Activated CD4-positive, alpha-beta T cell treated with anti-CD3 and anti-CD28 coated beads for 4 hours (primary cell): ENCODE measurements around the gene TAAR1.
"Not testable (repeated sequence)": the region's sequence is repeated elsewhere in the genome, so short reads cannot be mapped to it uniquely, and the experiment has no call there.

Experiments used
- DNase-seq, 2 donors: peaks; one replicate each; pipeline ENCODE4 v3.0.0-alpha.2; 2020

The TAAR1 gene, protein sequence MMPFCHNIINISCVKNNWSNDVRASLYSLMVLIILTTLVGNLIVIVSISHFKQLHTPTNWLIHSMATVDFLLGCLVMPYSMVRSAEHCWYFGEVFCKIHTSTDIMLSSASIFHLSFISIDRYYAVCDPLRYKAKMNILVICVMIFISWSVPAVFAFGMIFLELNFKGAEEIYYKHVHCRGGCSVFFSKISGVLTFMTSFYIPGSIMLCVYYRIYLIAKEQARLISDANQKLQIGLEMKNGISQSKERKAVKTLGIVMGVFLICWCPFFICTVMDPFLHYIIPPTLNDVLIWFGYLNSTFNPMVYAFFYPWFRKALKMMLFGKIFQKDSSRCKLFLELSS

DNA sequence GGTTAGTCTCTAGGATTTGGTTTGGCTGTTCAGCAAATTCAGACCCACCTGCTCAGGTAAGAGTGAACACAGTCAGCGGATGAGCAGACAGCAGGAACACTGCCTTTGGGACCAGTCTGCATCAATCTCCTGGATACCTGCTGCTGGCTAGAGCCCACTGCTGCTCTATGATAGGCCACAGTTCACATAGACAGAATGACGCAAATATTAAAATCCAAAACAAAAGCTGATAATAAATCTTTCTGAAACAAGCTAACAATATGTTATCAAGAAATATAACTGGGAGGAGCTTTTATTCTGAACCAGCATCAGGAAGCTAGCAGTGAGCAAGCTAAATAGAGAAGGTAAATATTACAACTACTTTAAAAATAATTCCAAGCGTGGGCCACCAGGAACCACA lies at the start of gene TAAR1:
Gene TAAR1, minus strand, starts transcription at position 101 of the 400 bp plus-strand sequence. CDS start 13,179 bp downstream, outside the sequence.
- no peak for DNase-seq

DNA sequence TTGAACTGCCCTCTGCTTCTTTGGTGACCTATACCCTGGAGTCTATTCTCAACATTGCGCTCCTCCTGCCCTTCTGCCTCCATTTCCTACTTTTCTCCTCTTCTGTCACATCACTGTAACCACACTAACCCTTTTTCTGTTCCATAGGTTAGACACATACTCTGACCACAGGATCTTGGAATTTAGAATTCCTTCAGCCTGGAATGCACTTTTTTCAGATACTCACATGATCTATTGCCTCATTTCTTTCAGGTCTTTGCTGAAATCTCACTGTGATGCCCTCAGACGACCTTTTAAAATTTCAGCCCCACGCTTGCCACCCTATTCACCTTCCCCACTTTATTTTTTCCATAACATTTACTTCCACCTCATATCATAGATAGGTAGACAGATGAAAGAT lies 49.8 kb upstream of the TAAR1 start:
- DNase-seq = no peak

DNA sequence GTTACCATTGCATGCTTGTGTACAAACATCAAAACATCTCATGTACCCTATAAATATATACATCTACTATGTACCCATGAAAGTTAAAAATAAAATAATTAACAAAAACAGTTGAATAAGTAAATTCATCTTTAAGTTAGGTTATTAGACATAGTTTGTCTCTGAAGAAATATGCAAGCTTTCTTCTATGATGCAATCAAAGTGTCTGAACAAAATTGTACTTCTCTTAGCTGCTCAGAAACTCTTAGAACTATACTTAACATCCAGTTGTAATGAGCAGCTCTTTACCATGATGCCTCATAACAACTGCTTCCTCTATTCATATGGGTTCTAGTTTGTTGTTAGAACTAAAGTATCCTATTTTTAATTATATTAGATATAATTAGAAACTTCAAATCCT lies 49.0 kb upstream of the TAAR1 start:
- no peak for DNase-seq

DNA sequence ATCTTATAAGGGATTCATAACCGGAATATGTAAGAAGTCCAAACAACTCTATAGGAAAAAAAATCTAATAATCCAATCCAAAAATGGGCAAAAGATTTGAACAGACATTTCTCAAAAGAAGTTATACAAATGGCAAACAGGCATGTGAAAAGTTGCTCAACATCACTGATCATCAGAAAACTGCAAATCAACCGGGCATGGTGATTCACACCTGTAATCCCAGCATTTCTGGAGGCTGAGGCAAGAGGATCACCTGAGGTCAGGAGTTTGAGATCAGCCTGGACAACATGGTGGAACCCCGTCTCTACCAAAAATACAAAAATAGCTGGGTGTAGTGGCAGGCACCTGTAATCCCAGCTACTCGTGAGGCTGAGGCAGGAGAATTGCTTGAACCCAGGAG lies 47.8 kb upstream of the TAAR1 start:
- not testable (repeated sequence) for DNase-seq

DNA sequence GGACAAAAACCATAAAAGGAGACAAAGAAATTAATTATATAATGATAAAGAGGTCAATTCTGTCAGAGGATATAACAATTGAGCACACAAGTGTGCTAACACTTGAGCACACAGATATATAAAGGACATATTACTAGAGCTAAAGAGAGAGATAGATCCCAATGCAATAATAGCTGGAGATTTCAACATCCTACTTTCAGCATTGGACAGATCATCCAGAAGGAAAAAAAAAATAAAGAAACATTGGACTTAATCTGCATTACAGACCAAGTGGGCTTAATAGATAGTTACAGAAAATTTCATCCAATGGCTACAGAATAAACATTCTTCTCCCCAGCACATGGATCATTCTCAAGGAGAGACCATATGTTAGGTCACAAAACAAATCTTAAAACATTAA lies 45.0 kb upstream of the TAAR1 start:
- DNase-seq = no peak

DNA sequence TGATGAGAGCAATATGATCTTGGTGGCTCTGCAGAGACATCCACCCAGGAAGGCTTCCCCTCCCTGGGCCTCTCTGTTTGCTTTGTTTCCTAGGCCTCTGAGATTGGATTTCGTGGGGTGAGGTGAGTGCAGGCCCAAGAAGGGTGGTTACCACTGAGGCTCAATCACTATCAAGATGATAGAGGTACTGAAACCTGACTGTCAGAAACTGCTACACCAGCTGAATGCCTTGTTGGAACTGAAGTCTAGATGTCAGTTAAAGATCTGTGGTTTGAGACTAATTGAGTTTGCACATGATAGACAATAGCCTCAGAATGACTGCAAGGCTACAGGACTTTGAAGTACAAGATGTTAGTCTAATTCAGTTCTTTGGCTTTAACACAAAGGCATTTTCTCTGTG lies 39.6 kb upstream of the TAAR1 start:
- DNase-seq = no peak

DNA sequence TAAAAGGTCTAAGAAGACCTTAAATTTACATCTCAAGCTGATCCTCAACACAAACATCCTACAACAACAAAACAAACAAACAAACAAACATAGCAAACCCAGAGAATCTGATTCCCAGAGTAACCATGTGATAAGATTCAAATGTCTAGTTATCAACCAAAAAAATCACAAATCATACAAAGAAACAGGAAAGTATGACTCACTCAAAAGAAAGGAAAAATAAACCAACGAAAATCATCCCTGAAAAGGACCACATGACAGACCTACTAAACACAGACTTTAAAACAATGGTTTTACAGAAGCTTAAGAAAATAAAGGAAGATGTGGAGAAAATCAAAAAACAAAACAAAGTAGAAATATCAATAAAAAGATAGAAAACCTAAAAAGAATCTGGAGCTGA lies 36.8 kb upstream of the TAAR1 start:
- DNase-seq = no peak

DNA sequence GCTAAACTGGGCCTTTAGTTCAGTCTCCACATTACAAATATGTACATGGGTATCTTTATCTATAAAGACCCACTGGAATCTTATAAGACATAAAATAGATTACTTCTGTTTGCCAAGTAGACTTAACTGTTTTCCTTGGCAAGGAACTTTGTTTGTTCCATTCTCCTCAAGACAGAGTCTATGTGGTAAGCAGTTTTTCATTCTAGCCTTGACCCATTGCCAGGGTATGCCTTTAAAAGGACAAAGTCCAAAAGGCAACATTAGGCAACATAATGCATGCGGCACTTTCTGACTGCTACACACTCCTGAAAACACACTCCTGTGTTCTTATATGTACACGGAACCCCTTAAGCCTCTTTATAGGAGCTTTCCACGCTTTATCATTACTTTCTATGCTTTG lies 34.5 kb upstream of the TAAR1 start:
- DNase-seq = no peak

DNA sequence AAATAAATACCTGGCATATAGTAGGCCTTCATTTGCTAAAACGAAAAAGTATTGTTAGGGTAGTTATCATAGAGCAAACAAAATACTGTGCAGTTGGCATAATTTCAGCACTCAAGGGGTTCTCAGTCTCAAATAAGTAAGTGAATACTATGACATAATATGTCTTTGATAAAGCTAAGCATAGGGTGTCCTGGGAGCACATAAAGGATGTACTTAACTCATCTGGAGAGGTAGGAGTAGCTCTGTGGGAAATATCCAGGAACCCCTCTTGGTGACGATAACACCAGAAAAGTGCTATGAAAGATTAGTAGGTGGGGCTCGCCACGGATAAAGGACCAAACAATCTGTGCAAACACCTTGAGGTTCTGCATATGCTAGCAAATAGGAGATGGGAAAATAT lies 31.7 kb upstream of the TAAR1 start:
- DNase-seq = no peak

DNA sequence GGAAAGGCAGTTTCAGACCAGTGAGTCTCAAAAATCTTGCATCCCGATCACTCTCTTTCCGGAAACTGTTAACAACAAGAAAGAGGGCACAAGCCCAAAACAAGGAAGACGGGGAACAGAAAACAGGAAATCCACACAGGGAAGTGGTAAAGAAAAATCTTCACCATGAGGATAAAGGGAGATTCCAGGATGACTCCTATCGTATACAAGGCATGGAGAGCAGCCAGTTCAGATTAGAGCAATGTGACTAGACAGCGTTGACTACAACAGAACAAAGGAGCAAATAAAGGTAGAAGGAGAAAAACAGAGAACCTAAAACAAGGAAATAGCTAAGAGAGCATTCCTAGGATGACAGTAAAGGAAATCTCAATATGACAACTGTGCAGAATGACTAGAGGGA lies 28.3 kb upstream of the TAAR1 start:
- DNase-seq = no peak

DNA sequence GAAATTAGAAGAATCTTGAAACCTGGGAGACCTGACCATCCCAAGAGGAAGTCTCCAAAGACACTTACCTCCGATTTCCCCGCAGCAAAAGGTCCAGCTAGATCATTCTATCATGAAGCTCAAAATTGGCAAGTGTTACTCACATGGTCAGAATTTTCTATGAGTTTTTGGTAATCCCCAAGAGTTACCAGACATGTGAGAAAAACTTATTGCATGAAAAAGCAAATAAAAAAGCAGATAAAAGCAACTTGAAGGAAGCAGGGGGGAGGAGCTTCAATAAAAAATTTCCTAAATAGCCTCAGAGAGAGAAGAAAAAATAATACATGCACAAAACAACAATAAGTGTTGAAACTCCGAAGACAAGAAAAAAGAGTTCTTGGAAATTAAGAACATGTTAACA lies 27.5 kb upstream of the TAAR1 start:
- no peak for DNase-seq

DNA sequence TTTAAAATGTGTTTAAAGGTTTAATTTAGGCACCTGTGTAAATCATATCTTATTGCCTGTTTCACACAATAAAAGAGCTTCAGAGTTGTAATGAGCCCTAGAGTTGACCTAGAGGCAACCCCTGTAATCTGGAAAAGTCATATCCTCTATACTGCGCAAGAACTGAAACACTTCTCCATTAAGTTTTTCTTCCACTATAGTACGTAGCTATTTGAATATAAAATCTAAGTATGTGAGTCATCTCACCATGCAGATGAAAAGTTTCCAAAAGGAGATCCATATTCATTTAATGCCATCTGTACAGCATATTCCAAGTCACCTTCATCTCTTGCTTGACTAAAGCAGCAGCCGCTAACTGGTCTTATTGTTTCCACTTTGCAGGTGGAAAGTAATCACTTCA lies 26.0 kb upstream of the TAAR1 start:
- DNase-seq = no peak

DNA sequence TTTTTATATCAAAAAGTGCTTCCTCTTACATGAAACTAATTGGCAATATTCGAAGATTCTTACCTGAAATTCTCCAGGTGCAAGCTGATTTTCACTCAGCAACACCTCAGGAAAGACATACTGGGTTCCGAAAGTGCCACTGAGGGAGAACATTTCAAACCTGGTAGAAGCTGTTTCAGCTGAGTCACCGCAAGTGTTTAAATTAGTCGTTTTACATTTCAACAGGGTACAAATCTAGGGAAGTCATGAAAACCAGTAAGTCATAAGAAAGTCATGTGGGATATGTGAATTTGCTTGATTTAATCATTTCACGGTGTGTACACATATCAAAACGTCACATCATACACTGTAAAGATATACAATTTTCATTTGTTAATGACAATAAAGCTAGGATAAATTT lies 25.3 kb upstream of the TAAR1 start:
- DNase-seq = no peak

DNA sequence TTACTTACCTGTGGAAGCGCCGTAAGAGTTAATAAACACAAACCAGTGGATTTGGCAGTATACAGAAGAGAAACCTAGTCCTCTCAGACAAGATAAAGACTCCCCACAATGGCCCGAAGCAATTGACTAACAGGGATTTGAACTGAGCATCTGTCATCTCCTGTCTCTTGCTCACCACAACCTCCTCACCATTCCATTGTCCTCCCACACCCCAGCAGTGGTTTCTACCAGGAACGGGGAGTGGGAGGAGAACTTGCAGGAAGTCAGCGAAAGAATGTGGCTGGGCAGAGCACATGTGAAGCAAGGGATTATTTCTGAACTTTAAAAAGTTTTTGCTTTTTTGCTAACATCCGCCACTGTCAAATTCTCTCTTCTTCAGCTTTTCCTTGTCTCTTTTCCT lies 24.6 kb upstream of the TAAR1 start:
- no peak for DNase-seq

DNA sequence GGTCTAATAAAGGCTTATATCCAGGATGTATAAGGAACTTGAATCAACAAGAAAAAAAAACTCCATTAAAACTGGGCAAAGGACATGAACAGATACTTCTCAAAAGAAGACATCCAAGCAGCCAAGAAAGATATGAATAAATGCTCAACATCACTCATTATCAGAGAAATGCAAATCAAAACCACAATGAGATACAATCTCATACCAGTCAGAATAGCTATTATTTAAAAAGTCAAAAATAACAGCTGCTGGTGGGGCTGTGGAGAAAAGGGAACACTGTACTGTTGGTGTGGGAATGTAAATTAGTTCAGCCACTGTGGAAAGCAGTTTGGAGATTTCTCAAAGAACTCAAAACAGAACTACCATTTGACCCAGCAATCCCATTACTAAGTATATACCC lies 20.1 kb upstream of the TAAR1 start:
- not testable (repeated sequence) for DNase-seq

DNA sequence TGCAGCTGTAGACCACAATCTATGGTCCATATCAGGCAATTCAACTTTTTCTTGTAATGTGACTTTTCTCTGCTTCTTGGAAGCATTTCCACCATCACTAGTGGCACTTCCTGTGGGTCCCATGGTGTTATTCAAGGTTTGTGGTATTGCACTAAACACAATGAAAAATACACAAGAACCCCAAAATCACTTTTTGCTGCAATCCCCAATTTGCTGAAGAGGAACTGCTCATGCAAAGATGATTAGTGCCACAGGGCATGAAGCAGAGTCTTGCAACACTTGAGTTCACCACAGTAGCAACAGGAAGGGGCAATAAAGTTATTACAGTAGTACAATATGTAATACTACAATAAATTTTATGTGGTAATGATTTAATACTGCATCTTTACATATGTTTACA lies 16.8 kb upstream of the TAAR1 start:
- no peak for DNase-seq

DNA sequence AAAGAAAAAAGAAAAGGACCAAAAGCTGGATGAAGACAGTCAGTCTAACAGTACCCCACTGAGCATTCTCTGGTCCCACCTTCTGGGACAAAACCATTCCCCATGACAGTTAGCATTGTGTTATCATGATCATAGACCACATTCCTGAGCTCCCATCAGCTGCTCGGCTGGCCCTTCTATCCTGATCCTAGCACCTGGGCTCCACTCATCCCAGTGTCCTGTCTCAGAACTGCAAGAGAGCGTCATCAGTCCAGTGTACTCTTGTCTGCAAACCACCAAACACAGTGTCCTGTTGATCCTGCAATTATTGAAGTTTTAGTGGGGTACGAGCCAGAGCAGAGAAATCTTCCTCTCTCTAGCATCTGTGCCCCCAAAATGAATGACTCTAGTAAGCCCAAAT lies 16.0 kb upstream of the TAAR1 start:
- DNase-seq = no peak

DNA sequence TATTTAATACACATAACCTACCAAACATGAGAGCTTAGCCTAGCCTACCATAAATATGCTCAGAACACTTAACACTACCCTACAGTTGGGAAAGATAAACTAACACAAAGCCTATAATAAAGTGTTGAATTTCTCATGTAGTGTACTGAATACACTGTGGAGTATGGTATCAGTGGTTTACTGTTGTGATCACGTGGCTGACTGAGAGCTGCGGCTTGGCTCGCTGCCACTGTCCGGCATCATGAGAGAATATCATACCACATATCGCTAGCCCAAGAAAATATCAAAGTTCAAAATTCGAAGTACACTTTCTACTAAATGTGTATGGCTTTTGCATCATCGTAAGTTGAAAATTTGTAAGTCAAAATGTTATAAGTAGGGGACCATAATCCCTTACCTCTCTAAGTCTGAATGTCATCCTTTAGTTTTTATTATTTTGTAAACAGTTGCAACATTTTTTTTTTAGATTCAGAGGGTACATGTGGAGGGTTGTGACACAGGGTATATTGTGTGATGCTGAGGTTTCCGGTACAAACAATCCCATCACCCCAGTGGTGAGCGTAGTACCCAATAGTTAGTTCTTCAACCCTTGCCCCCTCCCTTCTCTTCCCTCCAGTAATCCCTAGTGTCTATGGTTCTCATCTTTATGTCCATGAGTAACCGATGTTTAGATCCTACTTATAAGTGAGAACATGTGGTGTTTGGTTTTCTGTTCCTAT lies 14.6 kb upstream of the TAAR1 start:
- DNase-seq = no peak

DNA sequence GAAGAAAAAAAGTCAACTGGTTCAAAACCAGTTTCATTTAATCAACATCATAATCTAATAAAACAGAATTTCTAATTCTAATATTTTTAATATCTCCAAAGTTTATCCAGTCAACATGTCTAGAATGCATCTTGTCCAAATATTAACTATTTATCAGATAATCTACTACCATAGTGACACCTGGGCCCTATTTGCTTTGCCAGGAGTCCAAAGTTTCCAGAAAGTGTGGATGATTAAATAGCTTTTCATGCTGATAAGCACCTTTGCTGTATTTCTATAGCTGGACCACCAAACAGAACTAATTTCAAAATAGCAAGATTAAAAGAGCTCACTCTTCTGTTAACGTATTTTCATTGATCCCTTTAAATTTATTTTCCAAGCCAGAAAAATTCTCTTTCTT lies 12.3 kb upstream of the TAAR1 start:
- no peak for DNase-seq

DNA sequence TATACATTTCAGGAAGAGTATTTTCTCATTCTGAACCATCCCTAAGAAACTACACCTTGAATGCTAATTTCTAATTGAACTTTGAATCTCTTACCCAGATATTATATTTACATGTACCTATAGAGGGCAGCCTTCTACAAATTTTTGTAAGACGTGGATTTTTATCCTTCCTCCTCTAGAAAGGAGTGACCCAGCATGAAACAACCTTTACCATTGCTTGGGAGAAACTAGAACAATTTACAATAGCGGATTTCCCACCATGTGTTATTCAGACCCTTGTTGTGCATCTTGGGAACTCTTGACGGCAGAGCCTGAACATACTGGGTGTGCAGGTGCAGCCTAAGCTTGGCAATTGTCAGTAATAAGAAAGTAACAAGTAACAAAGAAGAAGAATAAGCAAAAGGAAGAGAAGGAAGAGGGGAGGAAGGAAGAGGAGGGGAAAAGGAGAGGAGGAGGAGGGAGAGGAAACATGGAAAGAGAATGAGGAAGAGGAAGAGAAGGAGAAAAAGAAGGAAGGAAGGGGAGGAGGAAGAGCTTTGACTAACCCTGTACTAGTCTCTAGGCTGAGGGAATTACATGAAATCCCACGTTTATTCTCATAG lies 10.8 kb upstream of the TAAR1 start:
- DNase-seq = no peak

DNA sequence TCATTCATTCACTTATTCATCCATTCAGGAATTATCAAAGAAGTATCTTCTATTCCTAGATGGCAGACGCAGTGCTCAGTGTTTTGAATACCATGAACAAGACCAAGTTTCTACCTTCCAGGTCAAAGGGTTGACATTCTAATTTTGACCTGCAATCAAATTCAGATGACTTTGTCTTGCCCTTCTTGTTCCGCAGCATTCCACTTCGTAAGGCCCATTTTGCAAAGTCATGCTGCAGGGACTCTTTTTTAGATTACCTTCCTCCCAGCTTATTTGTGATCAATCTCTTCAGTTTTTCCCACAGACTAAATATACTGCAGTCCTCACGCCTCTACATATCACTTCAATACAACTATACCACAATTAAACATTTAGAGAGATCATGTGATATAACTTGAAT lies 7.1 kb upstream of the TAAR1 start:
- no peak for DNase-seq

DNA sequence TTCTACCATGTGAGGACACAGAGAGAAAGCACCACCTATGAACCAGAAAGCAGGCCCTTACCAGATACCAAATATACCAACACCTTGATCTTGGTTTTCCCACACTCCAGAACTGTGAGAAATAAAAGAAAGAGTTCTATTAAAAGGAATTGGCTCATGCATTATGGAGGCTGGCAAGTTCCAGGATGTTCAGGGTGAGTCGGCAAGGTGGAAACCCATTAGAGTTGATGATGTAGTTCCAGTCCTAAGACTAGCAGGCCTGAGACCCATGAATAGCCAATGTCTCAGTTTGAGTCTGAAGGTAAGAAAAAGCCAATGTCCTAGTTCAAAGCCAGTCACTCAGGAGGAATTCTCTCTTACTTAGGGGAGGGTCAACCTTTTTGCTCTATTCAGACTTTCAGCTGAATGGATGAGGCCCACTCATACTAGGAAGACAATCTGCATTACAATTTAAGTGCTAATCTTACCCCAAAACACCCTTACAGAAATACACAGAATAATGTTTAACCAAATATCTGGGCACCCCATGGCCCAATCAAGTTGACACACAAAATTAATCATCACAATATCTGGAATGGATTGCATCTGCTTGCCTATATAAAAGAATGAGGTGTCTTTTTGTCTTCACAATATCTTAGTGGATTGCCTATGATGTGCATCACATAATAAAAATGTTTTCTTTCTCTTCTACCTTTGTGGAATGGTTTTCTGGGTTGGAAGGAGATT lies 5.5 kb upstream of the TAAR1 start:
- no peak for DNase-seq

DNA sequence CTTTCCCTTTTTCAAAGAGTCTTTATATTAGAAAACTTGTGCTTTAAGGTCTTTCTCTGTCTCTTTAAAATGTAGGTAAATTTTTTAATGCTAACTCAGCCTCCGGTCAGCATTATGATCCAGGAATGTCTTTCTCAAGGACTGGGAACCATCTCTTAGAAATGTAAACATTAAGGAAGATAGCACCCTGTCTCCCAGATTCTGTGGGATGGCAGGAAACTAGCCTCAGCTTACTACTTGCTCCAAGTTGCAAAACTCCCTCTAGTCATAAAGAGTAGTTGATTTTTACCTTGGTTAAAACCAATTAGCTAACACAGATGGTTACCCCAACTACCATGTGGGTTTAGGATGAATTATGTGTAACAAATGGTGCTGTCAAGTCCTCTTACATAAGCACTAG lies 4.7 kb upstream of the TAAR1 start:
- no peak for DNase-seq

DNA sequence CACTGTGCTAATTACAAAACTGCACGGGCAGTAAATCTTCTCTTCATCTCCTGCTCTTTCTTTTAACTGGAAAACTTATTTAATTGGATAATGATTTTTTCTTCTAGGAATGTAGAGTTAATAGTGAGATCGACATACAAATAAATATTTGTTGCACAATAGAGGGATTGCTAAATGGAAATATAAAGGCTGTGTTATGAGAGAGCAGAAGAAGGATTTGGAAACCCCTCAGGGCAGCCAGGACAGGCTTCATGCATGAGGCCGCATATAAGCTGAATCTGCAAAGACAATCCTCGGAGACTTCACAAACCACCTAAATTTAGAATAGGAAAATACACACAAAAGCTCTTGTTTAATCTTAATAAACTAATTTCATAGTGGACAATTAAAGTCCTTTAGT lies 2.9 kb upstream of the TAAR1 start:
- no peak for DNase-seq
